ENCODE results near the gene HIVEP3. TPM values are rescaled to one million over a fixed set of nuclear protein-coding genes. Genes with fewer than 3 reads are reported as not detected.

HIVEP3 gene
- total RNA-seq, 1 donor from 2014 or later: 0.37 TPM

DNA sequence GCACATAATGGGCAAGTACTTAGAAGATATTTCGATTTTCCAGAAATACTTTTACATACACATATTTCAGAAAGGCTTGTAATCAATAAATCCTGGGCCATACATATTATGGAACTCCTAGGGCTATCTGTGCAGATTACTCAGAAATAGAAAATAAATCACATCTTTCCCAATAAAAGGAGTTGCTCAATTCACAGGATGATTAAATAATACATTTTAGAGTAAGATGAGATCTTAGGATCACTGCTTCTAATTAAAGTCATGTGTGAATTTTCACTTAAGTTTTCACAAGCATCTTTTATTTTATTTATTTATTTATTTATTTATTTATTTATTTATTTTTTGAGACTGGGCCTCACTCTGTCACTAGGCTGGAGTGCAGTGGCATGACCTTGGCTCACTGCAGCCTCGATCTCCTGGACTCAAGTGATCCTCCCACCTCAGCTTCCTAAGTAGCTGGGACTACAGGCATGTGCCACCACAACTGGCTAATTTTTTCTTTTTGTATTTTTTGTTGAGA, 144.2 kb downstream of the HIVEP3 start:
- Histone ChIP-seq H3K4me1 (no peaks in the 10 kb centered on the region), H3K79me2 (ENCODE audit: low read depth) (no peaks in the 10 kb centered on the region), H3K36me3 (no peaks in the 10 kb centered on the region), H3K9ac (no peak overlapping the region), H4K20me1 (ENCODE audit: low read depth) (no peaks in the 10 kb centered on the region), H3K4me3 (no peak overlapping the region), H3K27me3 (no peaks in the 10 kb centered on the region), H3K27ac (no peak overlapping the region), H3F3A (ENCODE audit: low read depth) (no peaks in the 10 kb centered on the region), H3K9me3 (ENCODE audit: low read depth) (no peaks in the 10 kb centered on the region), H2AFZ (replicated peaks) (no peak overlapping the region), H3K4me2 (no peak overlapping the region)
- no peak for DNase-seq (ENCODE audit: low spot score)
- Mint-ChIP-seq H3K9me3 (no peaks in the 10 kb centered on the region), H3K4me3 (no peak overlapping the region), H3K27ac (no peak overlapping the region), H3K36me3 (no peaks in the 10 kb centered on the region), H3K4me1 (peaks cover 2% of the 10 kb centered on the region), H3K27me3 (ENCODE audit: insufficient read depth, low read depth) (peaks cover 4% of the 10 kb centered on the region)
- TF ChIP-seq EZH2 (IDR thresholded peaks at IDR 0.05) (no peak), EZH2phosphoT487 (IDR thresholded peaks at IDR 0.05) (no peak)
- TF ChIP-seq, protein P1, sequence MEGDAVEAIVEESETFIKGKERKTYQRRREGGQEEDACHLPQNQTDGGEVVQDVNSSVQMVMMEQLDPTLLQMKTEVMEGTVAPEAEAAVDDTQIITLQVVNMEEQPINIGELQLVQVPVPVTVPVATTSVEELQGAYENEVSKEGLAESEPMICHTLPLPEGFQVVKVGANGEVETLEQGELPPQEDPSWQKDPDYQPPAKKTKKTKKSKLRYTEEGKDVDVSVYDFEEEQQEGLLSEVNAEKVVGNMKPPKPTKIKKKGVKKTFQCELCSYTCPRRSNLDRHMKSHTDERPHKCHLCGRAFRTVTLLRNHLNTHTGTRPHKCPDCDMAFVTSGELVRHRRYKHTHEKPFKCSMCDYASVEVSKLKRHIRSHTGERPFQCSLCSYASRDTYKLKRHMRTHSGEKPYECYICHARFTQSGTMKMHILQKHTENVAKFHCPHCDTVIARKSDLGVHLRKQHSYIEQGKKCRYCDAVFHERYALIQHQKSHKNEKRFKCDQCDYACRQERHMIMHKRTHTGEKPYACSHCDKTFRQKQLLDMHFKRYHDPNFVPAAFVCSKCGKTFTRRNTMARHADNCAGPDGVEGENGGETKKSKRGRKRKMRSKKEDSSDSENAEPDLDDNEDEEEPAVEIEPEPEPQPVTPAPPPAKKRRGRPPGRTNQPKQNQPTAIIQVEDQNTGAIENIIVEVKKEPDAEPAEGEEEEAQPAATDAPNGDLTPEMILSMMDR (IDR thresholded peaks at IDR 0.05): no peak

DNA sequence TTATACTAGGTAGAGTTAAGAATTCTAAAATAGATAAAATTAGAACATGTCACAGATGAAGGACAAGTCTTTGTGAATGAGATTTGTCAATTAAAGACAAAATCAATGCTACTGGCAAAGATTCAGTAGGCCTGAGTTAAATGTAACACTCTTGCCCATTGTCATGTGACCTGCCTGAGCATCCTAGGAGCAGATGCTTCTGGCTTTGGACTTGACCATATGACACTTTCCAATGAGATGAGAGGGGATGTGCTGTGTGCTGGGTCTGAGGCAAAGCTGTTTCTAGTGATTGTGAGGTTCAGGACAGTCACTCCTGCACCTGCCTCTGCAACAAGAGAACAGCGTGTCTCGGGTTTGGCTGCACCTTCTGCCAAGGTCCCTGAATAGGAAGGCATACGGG, 144.9 kb downstream of the HIVEP3 start:
- Histone ChIP-seq H4K20me1 (ENCODE audit: low read depth) (no peaks in the 10 kb centered on the region), H3F3A (ENCODE audit: low read depth) (no peaks in the 10 kb centered on the region), H3K4me3 (no peak overlapping the region), H3K4me2 (no peak overlapping the region), H3K36me3 (no peaks in the 10 kb centered on the region), H3K79me2 (ENCODE audit: low read depth) (no peaks in the 10 kb centered on the region), H3K27me3 (no peaks in the 10 kb centered on the region), H2AFZ (replicated peaks) (no peak overlapping the region), H3K4me1 (no peaks in the 10 kb centered on the region), H3K9ac (no peak overlapping the region), H3K27ac (no peak overlapping the region), H3K9me3 (ENCODE audit: low read depth) (no peaks in the 10 kb centered on the region)
- Mint-ChIP-seq H3K9me3 (no peaks in the 10 kb centered on the region), H3K4me1 (peaks cover 2% of the 10 kb centered on the region), H3K27me3 (ENCODE audit: insufficient read depth, low read depth) (peaks cover 4% of the 10 kb centered on the region), H3K4me3 (no peak overlapping the region), H3K27ac (no peak overlapping the region), H3K36me3 (no peaks in the 10 kb centered on the region)
- no peak for DNase-seq (ENCODE audit: low spot score)
- TF ChIP-seq EZH2phosphoT487 (IDR thresholded peaks at IDR 0.05) (no peak), EZH2 (IDR thresholded peaks at IDR 0.05) (no peak)
- TF ChIP-seq, protein P1 (IDR thresholded peaks at IDR 0.05): no peak

DNA sequence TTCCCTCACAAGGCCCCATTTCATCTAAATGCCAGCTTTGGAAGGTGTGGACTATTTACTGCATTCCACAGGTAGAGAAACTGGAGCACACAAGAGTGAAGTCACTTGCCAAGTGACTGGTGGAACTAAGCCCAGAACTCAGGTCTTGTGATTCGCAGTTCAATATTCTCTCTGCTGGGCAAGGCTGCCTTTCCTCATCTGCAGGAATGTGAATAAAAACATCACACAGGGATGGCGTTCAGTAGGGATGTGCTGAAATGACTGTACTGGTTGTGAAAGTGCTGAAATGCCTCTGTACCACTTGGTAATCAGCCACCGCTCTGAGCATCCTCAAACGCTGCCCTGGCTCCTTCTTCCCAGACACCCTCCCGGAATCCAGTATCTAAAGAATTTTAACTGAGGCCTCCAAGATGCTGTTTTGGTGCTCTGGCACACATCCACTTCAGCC, 145.6 kb downstream of the HIVEP3 start:
- H3K4me3 Mint-ChIP-seq: no peak overlapping the region
- H3K79me2 ChIP-seq (ENCODE audit: low read depth): no peaks in the 10 kb centered on the region
- no peaks in the 10 kb centered on the region for H4K20me1 ChIP-seq (ENCODE audit: low read depth)
- peaks cover 2% of the 10 kb centered on the region for H3K4me1 Mint-ChIP-seq
- no peaks in the 10 kb centered on the region for H3K9me3 ChIP-seq (ENCODE audit: low read depth)
- no peak for TF ChIP-seq EZH2phosphoT487 (IDR thresholded peaks at IDR 0.05)
- TF ChIP-seq EZH2 (IDR thresholded peaks at IDR 0.05): no peak
- no peaks in the 10 kb centered on the region for H3K36me3 Mint-ChIP-seq
- no peak overlapping the region for H3K27ac ChIP-seq
- no peak overlapping the region for H3K4me2 ChIP-seq
- H3F3A ChIP-seq (ENCODE audit: low read depth): no peaks in the 10 kb centered on the region
- H3K9ac ChIP-seq: no peak overlapping the region
- no peak overlapping the region for H3K4me3 ChIP-seq
- H3K36me3 ChIP-seq: no peaks in the 10 kb centered on the region
- no peak overlapping the region for H3K27ac Mint-ChIP-seq
- H3K9me3 Mint-ChIP-seq: no peaks in the 10 kb centered on the region
- peaks cover 4% of the 10 kb centered on the region for H3K27me3 Mint-ChIP-seq (ENCODE audit: insufficient read depth, low read depth)
- H3K27me3 ChIP-seq: no peaks in the 10 kb centered on the region
- DNase-seq (ENCODE audit: low spot score): no peak
- no peak overlapping the region for H2AFZ ChIP-seq (replicated peaks)
- H3K4me1 ChIP-seq: no peaks in the 10 kb centered on the region

DNA sequence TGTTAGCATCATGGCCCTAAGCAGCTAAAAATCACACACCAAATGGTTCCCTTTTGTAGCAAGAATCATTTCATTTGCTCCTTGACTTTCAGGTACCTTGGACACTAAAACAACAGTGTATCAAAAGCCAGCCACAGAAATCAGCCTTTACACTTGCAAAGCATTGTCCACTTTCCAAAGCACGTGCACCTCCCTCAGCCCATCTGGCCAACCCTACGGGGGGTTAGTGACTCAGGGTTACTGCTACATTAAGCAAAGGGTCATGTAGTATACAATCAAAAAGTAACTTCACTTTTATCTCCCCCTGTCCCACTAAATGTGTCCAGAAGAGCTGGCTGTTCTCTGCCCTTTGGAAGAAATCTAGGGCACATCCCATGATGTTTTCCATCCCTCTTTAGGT, 149.7 kb downstream of the HIVEP3 start:
- Histone ChIP-seq H3K9me3 (ENCODE audit: low read depth) (no peaks in the 10 kb centered on the region), H3K27me3 (no peaks in the 10 kb centered on the region), H3K4me3 (no peak overlapping the region), H3K36me3 (no peaks in the 10 kb centered on the region), H3K9ac (no peak overlapping the region), H3K4me1 (no peaks in the 10 kb centered on the region), H3K79me2 (ENCODE audit: low read depth) (no peaks in the 10 kb centered on the region), H3F3A (ENCODE audit: low read depth) (no peaks in the 10 kb centered on the region), H3K4me2 (no peak overlapping the region), H4K20me1 (ENCODE audit: low read depth) (no peaks in the 10 kb centered on the region), H2AFZ (replicated peaks) (no peak overlapping the region), H3K27ac (no peak overlapping the region)
- Mint-ChIP-seq H3K27me3 (ENCODE audit: insufficient read depth, low read depth) (peaks cover 2% of the 10 kb centered on the region), H3K4me1 (peaks cover 3% of the 10 kb centered on the region), H3K36me3 (no peaks in the 10 kb centered on the region), H3K27ac (no peak overlapping the region), H3K9me3 (no peaks in the 10 kb centered on the region), H3K4me3 (no peak overlapping the region)
- TF ChIP-seq, protein P1 (IDR thresholded peaks at IDR 0.05): no peak
- TF ChIP-seq EZH2phosphoT487 (IDR thresholded peaks at IDR 0.05) (no peak), EZH2 (IDR thresholded peaks at IDR 0.05) (no peak)
- DNase-seq (ENCODE audit: low spot score): no peak
